Measurements from ENCODE around the gene SEPSECS.

GRCh38 chr4:25159837-25160713, at the start of gene SEPSECS:
- TF ChIP-seq, protein P1, sequence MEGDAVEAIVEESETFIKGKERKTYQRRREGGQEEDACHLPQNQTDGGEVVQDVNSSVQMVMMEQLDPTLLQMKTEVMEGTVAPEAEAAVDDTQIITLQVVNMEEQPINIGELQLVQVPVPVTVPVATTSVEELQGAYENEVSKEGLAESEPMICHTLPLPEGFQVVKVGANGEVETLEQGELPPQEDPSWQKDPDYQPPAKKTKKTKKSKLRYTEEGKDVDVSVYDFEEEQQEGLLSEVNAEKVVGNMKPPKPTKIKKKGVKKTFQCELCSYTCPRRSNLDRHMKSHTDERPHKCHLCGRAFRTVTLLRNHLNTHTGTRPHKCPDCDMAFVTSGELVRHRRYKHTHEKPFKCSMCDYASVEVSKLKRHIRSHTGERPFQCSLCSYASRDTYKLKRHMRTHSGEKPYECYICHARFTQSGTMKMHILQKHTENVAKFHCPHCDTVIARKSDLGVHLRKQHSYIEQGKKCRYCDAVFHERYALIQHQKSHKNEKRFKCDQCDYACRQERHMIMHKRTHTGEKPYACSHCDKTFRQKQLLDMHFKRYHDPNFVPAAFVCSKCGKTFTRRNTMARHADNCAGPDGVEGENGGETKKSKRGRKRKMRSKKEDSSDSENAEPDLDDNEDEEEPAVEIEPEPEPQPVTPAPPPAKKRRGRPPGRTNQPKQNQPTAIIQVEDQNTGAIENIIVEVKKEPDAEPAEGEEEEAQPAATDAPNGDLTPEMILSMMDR (IDR thresholded peaks at IDR 0.05 in 4 of 5, conservative IDR thresholded peaks at IDR 0.05 in 1 of 5): no peak
- TF ChIP-seq POLR2A (IDR thresholded peaks at IDR 0.05): peak in 1 of 2 donors; percentile 59
